ENCODE results near the gene SYT12. TPM values are rescaled to one million over a fixed set of nuclear protein-coding genes. Genes with fewer than 3 reads are reported as not detected.

Gene SYT12
- total and polyA plus RNA-seq, 7 donors = under 0.01 to 1.1 (median 0.92) TPM; not detected in 4

DNA sequence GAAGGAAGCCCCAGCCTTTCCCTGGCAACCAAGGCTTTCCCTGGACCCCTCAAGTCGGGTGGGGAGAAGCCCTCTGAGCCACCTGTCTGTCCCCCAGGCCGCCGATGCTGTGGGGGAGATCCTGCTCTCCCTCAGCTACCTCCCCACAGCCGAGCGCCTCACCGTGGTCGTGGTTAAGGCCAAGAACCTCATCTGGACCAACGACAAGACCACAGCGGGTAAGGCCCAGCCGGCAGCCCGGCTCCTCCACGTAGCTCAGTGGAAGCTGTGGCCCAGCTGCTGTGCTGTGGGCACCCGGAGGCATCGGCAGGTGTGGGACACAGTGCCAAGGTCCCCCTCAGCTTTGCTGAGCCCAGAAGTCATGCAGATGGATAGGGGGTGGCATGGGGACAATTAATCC lies 21.6 kb downstream of the SYT12 start:
- Histone ChIP-seq H3K27me3 (peaks cover 0 to 7% (median 0%) of the 10 kb centered on the region in 3 donors), H3K4me3 (no peak overlapping the region), H3K4me1 (no peaks in the 10 kb centered on the region), H3K36me3 (no peaks in the 10 kb centered on the region), H3K27ac (no peak overlapping the region), H3K9me3 (no peaks in the 10 kb centered on the region)
- intact Hi-C loops (cut with DNase I) = no loop called here
- TF ChIP-seq POLR2A (IDR thresholded peaks at IDR 0.05) (no peak), EP300 (IDR thresholded peaks at IDR 0.05) (no peak), POLR2AphosphoS5 (IDR thresholded peaks at IDR 0.05) (no peak)
- TF ChIP-seq, protein P1, sequence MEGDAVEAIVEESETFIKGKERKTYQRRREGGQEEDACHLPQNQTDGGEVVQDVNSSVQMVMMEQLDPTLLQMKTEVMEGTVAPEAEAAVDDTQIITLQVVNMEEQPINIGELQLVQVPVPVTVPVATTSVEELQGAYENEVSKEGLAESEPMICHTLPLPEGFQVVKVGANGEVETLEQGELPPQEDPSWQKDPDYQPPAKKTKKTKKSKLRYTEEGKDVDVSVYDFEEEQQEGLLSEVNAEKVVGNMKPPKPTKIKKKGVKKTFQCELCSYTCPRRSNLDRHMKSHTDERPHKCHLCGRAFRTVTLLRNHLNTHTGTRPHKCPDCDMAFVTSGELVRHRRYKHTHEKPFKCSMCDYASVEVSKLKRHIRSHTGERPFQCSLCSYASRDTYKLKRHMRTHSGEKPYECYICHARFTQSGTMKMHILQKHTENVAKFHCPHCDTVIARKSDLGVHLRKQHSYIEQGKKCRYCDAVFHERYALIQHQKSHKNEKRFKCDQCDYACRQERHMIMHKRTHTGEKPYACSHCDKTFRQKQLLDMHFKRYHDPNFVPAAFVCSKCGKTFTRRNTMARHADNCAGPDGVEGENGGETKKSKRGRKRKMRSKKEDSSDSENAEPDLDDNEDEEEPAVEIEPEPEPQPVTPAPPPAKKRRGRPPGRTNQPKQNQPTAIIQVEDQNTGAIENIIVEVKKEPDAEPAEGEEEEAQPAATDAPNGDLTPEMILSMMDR (IDR thresholded peaks at IDR 0.05) = no peak
- no peak for DNase-seq
- 58 to 67% methylated on average over 14 of the region's 14 CpGs for WGBS, 2 donors

DNA sequence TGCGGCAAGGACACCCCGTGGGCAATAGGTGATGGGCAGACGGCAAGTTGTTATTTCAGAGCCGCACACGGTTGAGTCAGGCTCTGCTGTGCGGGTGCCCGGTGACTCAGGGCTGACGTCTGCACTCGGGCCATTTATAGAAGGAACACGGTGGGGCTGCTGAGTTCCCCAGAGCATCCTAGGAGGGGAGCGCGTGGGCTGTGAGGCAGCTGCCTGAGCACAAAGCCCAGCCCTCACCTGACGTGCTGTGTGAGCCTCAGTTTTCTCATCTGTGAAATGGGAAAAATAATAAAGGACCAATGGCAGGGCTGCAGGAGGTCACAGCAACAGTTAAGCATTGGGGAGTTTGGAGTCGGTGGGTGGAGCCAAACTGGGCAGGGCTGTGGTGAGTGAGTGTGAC lies 22.4 kb downstream of the SYT12 start:
- TF ChIP-seq EP300 (IDR thresholded peaks at IDR 0.05) (no peak), POLR2A (IDR thresholded peaks at IDR 0.05) (no peak), POLR2AphosphoS5 (IDR thresholded peaks at IDR 0.05) (no peak)
- TF ChIP-seq, protein P1 (IDR thresholded peaks at IDR 0.05) = no peak
- Histone ChIP-seq H3K4me1 (no peaks in the 10 kb centered on the region), H3K36me3 (no peaks in the 10 kb centered on the region), H3K27me3 (peaks cover 0 to 4% (median 0%) of the 10 kb centered on the region in 3 donors), H3K4me3 (no peak overlapping the region), H3K9me3 (no peaks in the 10 kb centered on the region), H3K27ac (no peak overlapping the region)
- intact Hi-C loops (cut with DNase I) = no loop called here
- no peak for DNase-seq
- WGBS, 2 donors = 53 to 73% methylated on average over 14 of the region's 14 CpGs

DNA sequence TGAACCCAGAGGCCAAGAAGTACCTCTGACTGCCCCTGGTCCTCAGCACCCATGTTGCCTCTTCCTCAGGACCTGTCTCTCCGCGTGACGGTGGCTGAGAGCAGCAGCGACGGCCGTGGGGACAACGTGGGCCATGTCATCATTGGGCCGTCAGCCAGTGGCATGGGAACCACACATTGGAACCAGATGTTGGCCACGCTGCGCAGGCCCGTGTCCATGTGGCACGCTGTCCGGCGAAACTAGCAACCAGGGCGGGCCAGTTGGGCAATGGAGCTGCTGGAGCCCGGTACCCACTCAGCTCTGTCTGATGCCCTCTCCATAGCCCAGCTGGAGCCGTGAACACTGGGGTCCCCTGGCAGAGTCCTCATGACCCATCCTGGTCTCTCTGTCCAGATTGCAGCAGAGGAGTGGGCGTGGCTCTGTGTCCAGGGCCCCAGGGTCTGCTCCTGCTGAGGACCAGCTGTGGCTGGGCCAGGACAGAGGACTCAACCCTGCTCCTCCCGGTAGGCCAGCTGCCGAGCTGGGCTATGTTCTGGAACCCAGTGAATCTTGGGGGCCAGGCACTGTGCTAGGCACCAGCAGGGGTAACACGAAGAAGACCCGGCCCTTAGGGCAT lies 25.7 kb downstream of the SYT12 start:
- no peaks in the 10 kb centered on the region for H3K9me3 ChIP-seq
- 94% methylated on average over 22 of the region's 22 CpGs for WGBS, 2 donors
- H3K4me3 ChIP-seq = no peak overlapping the region
- no peaks in the 10 kb centered on the region for H3K4me1 ChIP-seq
- no peak for DNase-seq
- H3K27me3 ChIP-seq = peaks cover 0 to 4% (median 0%) of the 10 kb centered on the region in 3 donors
- intact Hi-C loops (cut with DNase I) = no loop called here
- H3K36me3 ChIP-seq = no peaks in the 10 kb centered on the region
- no peak overlapping the region for H3K27ac ChIP-seq
- no peak for TF ChIP-seq EP300 (IDR thresholded peaks at IDR 0.05)
- no peak for TF ChIP-seq POLR2AphosphoS5 (IDR thresholded peaks at IDR 0.05)
- TF ChIP-seq, protein P1 (IDR thresholded peaks at IDR 0.05) = no peak
- no peak for TF ChIP-seq POLR2A (IDR thresholded peaks at IDR 0.05)

DNA sequence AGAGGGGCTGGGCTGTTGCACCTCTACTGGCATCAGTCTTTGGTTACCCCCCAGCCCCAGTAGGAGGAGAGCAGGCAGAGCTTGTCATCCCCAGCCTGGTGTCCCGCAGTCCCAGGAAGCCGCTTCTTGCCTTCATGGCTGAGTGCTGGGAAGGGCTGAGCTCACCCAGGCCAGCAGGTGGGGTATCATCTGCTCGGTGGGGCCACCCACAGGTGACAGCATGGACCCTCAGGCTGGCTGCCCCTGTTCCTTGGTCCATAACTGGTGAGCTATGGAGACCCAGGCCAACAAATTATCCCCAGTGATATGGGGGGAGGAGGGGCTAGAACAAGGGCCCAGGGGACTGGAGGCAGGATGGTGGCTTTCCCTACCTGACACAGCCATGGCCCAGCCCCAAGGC lies 27.2 kb downstream of the SYT12 start:
- Histone ChIP-seq H3K4me3 (no peak overlapping the region), H3K36me3 (no peaks in the 10 kb centered on the region), H3K4me1 (no peaks in the 10 kb centered on the region), H3K9me3 (no peaks in the 10 kb centered on the region), H3K27me3 (peaks cover 0 to 4% (median 0%) of the 10 kb centered on the region in 3 donors), H3K27ac (no peak overlapping the region)
- intact Hi-C loops (cut with DNase I) = no loop called here
- WGBS, 2 donors = 83 to 93% methylated on average over 3 of the region's 3 CpGs
- TF ChIP-seq, protein P1 (IDR thresholded peaks at IDR 0.05) = no peak
- no peak for TF ChIP-seq POLR2A (IDR thresholded peaks at IDR 0.05)
- TF ChIP-seq POLR2AphosphoS5 (IDR thresholded peaks at IDR 0.05) = no peak
- DNase-seq = no peak

Data from sigmoid colon (tissue), 7 donors.